Measurements from ENCODE around the gene PRKRIP1. TPM values are rescaled to one million over a fixed set of nuclear protein-coding genes. Genes with fewer than 3 reads are reported as not detected.
"Not testable (repeated sequence)": the region's sequence is repeated elsewhere in the genome, so short reads cannot be mapped to it uniquely, and the experiment has no call there.

The PRKRIP1 gene
- total RNA-seq (10 to 100 TPM; 38.0 to 44.0 TPM), total RNA-seq (63.7 to 94.6 reads per million in 2 donors)

DNA sequence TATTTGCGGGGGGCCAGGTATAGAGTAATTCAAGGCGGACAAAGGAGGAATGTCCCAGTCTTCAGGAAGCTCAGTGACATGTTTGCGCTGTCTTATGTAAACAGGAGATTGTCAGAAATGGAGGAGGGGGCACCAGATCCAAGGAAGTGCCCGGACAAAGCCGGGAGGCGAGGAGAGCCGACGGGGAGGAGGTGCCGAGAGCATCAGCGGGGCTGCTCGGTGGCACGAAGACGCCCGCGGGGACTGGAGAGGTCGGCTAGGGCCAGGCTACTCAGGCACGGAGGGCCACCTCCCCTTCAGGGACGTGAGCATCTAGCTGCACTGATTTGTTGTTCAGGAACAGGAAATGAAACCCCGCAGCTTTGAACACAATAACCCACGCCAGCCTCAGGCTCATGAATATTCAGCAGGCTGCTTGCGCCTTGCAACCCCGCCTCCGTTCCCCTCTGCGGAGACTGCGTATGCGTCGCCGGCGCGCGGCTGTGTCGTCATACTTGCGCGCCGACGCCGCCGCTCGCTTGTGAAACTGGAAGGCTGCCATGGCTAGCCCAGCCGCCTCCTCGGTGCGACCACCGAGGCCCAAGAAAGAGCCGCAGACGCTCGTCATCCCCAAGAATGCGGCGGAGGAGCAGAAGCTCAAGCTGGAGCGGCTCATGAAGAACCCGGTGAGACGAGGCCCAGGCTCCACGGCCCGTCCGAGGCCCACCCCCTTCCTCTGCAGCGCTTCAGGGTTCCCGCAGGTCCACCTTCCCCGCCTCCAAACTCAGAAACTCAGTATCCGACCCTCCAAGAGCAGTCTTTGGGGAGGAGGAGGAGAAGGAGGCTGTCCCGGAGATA is at the start of gene PRKRIP1:
PRKRIP1 (plus strand) TSS at position 491 of the 837 bp plus-strand sequence; CDS start at position 540, 49 bp downstream.
- H3K27me3 Mint-ChIP-seq = no peaks in the 10 kb centered on the region
- no peaks in the 10 kb centered on the region for H3K9me3 ChIP-seq (ENCODE audit: control insufficient read depth, low read length, poor library complexity, severe bottlenecking)
- peak; percentile 72 to 84 (median 74) for DNase-seq
- H3K27ac Mint-ChIP-seq = peak within 1 kb of the TSS; percentile 99
- H3K36me3 Mint-ChIP-seq (ENCODE audit: low read depth) = peaks cover 7% of the 10 kb centered on the region
- H3K4me1 Mint-ChIP-seq = peaks cover 21% of the 10 kb centered on the region
- peak within 1 kb of the TSS; percentile 97 for H3K4me3 Mint-ChIP-seq
- ATAC-seq = peak; percentile 99

DNA sequence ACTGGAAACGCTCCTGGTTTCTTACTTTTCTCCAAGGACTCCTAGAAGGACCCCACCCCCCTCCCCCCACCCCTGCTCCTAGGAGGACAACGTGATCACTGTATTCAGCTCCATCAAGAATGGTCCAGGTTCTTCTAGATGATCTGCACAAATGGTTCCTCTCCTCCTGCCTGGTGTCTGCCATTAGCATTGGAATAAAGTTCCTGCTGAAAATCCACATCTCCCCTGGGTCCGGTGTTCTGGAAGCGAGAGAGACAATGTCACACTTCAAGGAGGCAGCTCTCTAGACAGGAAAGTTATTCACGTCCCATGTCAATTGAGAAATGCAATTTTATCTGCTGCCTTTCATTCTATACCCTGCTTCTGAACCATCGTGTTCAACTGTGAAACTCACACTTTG is 49.2 kb upstream of the PRKRIP1 start:
- H3K27me3 Mint-ChIP-seq; H3K27ac Mint-ChIP-seq; H3K4me1 Mint-ChIP-seq; H3K36me3 Mint-ChIP-seq (ENCODE audit: low read depth); DNase-seq; H3K9me3 ChIP-seq (ENCODE audit: control insufficient read depth, low read length, poor library complexity, severe bottlenecking); H3K4me3 Mint-ChIP-seq; ATAC-seq: not testable (repeated sequence)

DNA sequence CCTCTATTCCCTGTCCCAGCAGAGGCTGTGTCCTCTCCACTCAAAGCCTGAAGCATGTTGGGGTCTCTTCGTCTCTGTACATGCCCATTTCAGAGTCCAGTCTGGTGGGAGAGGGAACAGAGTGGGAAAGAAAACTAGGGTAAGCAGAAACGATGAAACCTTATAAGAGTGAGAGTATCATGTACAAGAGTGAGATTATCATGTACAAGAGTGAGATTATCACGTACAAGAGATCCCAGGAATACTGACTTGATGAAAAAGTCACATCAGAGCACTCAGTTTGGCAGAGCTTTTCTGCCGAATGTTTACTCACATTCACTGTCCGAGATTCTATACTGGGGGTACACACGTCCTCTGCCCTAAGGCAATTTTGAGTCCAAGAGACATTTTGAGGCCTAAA is 39.8 kb upstream of the PRKRIP1 start, which contains the start of gene SPDYE6:
SPDYE6 (minus strand) TSS at position 101 of the 400 bp plus-strand sequence. CDS start 421 bp downstream, outside the sequence.
- not testable (repeated sequence) for H3K9me3 ChIP-seq (ENCODE audit: control insufficient read depth, low read length, poor library complexity, severe bottlenecking); H3K27me3 Mint-ChIP-seq; ATAC-seq; H3K4me1 Mint-ChIP-seq; DNase-seq; H3K4me3 Mint-ChIP-seq; H3K36me3 Mint-ChIP-seq (ENCODE audit: low read depth); H3K27ac Mint-ChIP-seq

DNA sequence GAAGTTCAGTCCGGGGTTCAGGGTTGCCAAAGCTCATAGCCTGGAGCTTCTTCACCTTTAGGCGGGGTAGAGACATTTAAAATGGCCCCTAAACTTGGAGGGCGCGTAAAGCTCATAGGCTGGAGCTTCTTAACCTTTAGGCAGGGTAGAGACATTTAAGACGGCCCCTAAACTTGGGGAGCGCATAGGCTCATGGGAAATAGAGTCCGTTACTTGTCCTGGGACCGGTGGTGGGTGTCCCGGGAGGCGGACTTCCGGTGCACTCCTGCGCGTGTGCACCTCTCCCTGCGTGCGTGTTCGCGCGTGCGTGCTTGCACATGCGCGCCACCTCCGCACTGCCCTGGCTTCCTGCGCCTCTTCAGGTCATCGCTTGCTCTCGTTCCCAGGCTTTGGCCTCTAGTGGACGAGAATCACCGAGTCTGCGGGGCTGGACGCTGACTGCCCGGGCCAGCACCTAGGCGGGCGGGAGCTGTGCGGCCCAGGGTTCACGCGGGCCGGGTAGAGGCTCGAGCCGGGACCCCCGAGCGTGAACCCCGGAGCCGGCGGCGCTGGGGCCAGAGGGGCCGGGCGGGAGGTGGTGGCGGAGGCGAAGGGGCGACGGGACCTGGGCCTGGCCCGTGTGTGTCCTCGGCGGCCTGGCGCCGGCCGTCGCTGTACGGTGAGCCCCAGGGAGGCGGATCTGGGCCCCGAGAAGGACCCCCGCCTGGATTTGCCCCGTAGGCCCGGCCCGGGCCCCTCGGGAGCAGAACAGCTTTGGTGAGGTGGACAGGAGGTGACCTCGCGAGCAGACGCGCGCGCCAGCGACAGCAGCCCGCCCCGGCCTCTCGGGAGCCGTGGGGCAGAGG is 32.4 kb upstream of the PRKRIP1 start:
- not testable (repeated sequence) for H3K9me3 ChIP-seq (ENCODE audit: control insufficient read depth, low read length, poor library complexity, severe bottlenecking); H3K4me1 Mint-ChIP-seq; H3K36me3 Mint-ChIP-seq (ENCODE audit: low read depth); H3K27me3 Mint-ChIP-seq
- ATAC-seq (peak; percentile 99), DNase-seq (peak; percentile 81 to 89 (median 86))
- peak overlapping the region; percentile 57 for H3K27ac Mint-ChIP-seq
- H3K4me3 Mint-ChIP-seq = peak overlapping the region; percentile 92

- peak overlapping the region; percentile 57 for H3K27ac Mint-ChIP-seq
- H3K27me3 Mint-ChIP-seq; H3K4me1 Mint-ChIP-seq; ATAC-seq; H3K9me3 ChIP-seq (ENCODE audit: control insufficient read depth, low read length, poor library complexity, severe bottlenecking); DNase-seq; H3K36me3 Mint-ChIP-seq (ENCODE audit: low read depth): not testable (repeated sequence)
- H3K4me3 Mint-ChIP-seq = peak overlapping the region; percentile 92
Measured at GRCh38 chr7:102364394-102364886, 31.7 kb upstream of the PRKRIP1 start.

- not testable (repeated sequence) for H3K4me1 Mint-ChIP-seq; H3K36me3 Mint-ChIP-seq (ENCODE audit: low read depth); DNase-seq; H3K27me3 Mint-ChIP-seq; H3K9me3 ChIP-seq (ENCODE audit: control insufficient read depth, low read length, poor library complexity, severe bottlenecking); ATAC-seq; H3K27ac Mint-ChIP-seq
- H3K4me3 Mint-ChIP-seq = peak overlapping the region; percentile 5
Measured at GRCh38 chr7:102365390-102365789, 30.8 kb upstream of the PRKRIP1 start.

- H3K4me3 Mint-ChIP-seq; H3K27ac Mint-ChIP-seq; H3K36me3 Mint-ChIP-seq (ENCODE audit: low read depth); H3K9me3 ChIP-seq (ENCODE audit: control insufficient read depth, low read length, poor library complexity, severe bottlenecking); H3K27me3 Mint-ChIP-seq; ATAC-seq; DNase-seq: not testable (repeated sequence)
- peaks cover 17% of the 10 kb centered on the region for H3K4me1 Mint-ChIP-seq
Measured at GRCh38 chr7:102370038-102370437, 26.1 kb upstream of the PRKRIP1 start.

DNA sequence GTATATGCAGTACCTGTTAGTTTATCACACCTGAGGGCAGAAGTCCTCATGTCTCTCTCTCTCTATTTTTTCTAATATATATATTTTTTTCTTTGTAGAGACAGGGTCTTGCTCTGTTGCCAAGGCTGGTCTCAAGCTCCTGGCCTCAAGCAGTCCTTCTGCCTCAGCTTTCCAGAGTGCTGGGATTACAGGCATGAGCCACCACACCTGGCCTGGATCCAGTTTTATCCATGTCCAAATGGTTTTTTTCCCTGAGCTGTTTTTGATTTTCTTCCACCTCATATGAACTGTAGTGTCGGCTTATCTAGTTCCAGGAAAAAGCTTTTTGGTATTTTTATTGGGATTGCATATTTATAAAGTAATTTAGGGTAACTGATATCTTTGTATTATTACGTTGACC is 23.4 kb upstream of the PRKRIP1 start:
- peaks cover 12% of the 10 kb centered on the region for H3K4me1 Mint-ChIP-seq
- not testable (repeated sequence) for ATAC-seq; H3K27ac Mint-ChIP-seq; H3K4me3 Mint-ChIP-seq; H3K27me3 Mint-ChIP-seq; H3K9me3 ChIP-seq (ENCODE audit: control insufficient read depth, low read length, poor library complexity, severe bottlenecking); H3K36me3 Mint-ChIP-seq (ENCODE audit: low read depth); DNase-seq

DNA sequence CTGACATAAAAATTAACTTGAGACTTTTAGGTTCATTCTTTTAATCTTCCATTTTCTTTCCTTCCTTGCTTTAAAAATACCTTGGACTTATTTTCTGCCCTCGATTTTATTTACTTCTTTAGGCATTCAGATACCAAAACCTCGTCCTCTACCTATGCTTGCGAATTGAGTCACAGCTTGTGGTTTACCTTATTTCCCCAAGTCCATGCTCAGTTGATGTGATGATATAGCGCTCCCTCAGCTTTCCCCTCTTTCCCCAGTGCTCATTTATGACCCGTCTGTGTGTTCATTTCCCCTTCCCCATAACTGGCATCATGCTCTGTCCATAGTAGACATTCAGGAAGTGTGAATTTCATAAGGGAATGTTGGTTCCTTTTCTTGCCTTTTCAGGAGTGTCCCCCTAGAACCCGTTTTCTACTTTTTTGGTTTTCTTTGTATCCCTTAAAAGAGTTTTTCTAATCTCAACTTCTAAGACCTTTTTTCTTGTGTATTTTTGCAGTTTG is 19.1 kb upstream of the PRKRIP1 start:
- H3K27me3 Mint-ChIP-seq = no peaks in the 10 kb centered on the region
- H3K4me1 Mint-ChIP-seq = peaks cover 6% of the 10 kb centered on the region
- ATAC-seq (no peak), DNase-seq (no peak)
- peak overlapping the region; percentile 12 for H3K4me3 Mint-ChIP-seq
- H3K27ac Mint-ChIP-seq = peak overlapping the region; percentile 27
- no peaks in the 10 kb centered on the region for H3K9me3 ChIP-seq (ENCODE audit: control insufficient read depth, low read length, poor library complexity, severe bottlenecking)
- peaks cover 10% of the 10 kb centered on the region for H3K36me3 Mint-ChIP-seq (ENCODE audit: low read depth)

- H3K27me3 Mint-ChIP-seq; ATAC-seq; H3K4me1 Mint-ChIP-seq; H3K27ac Mint-ChIP-seq; H3K9me3 ChIP-seq (ENCODE audit: control insufficient read depth, low read length, poor library complexity, severe bottlenecking); DNase-seq; H3K4me3 Mint-ChIP-seq: not testable (repeated sequence)
- peaks cover 10% of the 10 kb centered on the region for H3K36me3 Mint-ChIP-seq (ENCODE audit: low read depth)
Measured at GRCh38 chr7:102380837-102381236, 15.3 kb upstream of the PRKRIP1 start.

- not testable (repeated sequence) for DNase-seq; H3K27me3 Mint-ChIP-seq; H3K4me3 Mint-ChIP-seq; H3K9me3 ChIP-seq (ENCODE audit: control insufficient read depth, low read length, poor library complexity, severe bottlenecking); H3K4me1 Mint-ChIP-seq; H3K36me3 Mint-ChIP-seq (ENCODE audit: low read depth); ATAC-seq
- peak overlapping the region; percentile 57 for H3K27ac Mint-ChIP-seq
Measured at GRCh38 chr7:102381696-102382425, 14.3 kb upstream of the PRKRIP1 start.

DNA sequence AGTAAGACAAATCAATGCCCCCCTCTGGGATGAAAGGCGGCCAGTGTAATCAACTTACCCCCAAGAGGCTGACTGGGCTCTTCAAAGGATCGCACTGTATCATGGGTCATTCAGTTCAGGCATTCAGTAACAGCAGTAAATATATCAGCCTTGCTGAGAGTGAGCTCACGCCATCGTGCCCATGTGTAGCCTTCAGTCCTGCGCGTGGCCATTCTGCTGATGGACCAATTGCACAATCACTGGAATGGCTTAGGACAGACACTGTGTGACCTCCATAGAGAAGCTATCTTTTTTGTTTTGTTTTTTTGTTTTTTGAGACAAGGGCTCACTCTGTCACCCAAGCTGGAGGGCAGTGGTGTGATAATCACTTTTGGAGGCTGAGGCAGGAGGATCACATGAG is 9.1 kb upstream of the PRKRIP1 start:
- Mint-ChIP-seq H3K27ac (no peak overlapping the region), H3K36me3 (ENCODE audit: low read depth) (peaks cover 3% of the 10 kb centered on the region), H3K4me3 (no peak overlapping the region), H3K27me3 (no peaks in the 10 kb centered on the region), H3K4me1 (peaks cover 3% of the 10 kb centered on the region)
- ATAC-seq (no peak), DNase-seq (no peak)
- H3K9me3 ChIP-seq (ENCODE audit: control insufficient read depth, low read length, poor library complexity, severe bottlenecking) = no peaks in the 10 kb centered on the region

Data from T-helper 17 cell (primary cell).